HG03521 (cell line): ENCODE measurements around the gene UHRF1.
"Not testable (repeated sequence)": the region's sequence is repeated elsewhere in the genome, so short reads cannot be mapped to it uniquely, and the experiment has no call there.

ENCODE experiments used
- ATAC-seq: cut with Tn5 transposase; IDR thresholded peaks from one replicate; pipeline ENCODE4 v1.9.1; 2021; ENCODE audit warnings: mild to moderate bottlenecking, moderate library complexity; ENCODE audit not compliant: unreplicated experiment

UHRF1 gene

DNA sequence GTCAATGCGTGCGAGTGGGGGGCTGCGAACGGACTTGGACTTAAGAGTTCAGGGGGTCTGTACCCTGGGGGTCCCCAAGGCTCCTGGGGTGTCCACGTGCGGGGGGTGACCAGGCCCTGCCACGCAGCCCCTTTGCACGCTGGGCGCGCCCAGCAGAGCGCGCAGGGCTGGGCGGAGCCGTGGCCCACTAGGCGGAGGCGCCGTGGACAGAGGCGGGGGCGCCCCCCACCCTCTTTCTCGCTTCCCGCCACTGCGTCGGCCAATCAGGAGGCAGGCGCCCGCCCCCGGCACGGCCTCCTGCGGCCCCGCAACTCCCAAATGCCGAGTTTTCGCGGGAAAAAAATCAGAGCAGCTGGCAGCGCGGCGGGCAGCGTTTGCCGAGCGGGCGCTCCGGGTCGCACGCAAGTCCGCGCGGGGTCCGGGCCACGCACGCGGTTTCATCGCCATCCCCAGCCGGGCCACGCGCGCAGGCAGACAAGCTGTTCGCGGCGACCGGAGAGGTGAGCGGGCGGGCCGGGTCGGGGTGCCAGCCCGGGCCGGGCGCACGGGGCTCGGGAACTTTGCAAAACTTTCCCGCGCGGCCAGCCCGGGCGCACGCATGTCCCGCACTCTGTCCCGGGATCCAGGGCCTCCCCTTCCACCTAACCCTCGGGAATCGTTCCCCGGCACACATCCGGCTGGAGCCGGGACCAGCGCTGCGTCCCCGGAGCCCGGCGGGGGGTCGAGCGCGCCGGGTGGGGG lies at the start of gene UHRF1:
Gene UHRF1, plus strand, starts transcription at position 346 of the 741 bp plus-strand sequence. CDS start 1,385 bp downstream, outside the sequence.
- peak; percentile 4 for ATAC-seq

- no peak for ATAC-seq
These were observed 49.6 kb upstream of the UHRF1 start for GRCh38 chr19:4859697-4860096.

- ATAC-seq = no peak
These were observed 48.2 kb upstream of the UHRF1 start for GRCh38 chr19:4861147-4861546.

GRCh38 chr19:4866595-4867424 lies 42.5 kb upstream of the UHRF1 start:
- ATAC-seq = no peak

GRCh38 chr19:4867534-4868285 lies 41.6 kb upstream of the UHRF1 start, which contains the start of gene PLIN3:
PLIN3 (minus strand) TSS chr19:4867667; CDS start chr19:4861394, 6,273 bp downstream.
- ATAC-seq = peak; percentile 88

GRCh38 chr19:4868286-4868834 lies 40.9 kb upstream of the UHRF1 start:
- ATAC-seq = no peak

- no peak for ATAC-seq
These were observed 39.1 kb upstream of the UHRF1 start for GRCh38 chr19:4870025-4870700.

GRCh38 chr19:4871711-4872110 lies 37.6 kb upstream of the UHRF1 start:
- no peak for ATAC-seq

- ATAC-seq = no peak
These were observed 35.4 kb upstream of the UHRF1 start for GRCh38 chr19:4873930-4874329.

GRCh38 chr19:4877753-4878490 lies 31.4 kb upstream of the UHRF1 start:
- no peak for ATAC-seq

DNA sequence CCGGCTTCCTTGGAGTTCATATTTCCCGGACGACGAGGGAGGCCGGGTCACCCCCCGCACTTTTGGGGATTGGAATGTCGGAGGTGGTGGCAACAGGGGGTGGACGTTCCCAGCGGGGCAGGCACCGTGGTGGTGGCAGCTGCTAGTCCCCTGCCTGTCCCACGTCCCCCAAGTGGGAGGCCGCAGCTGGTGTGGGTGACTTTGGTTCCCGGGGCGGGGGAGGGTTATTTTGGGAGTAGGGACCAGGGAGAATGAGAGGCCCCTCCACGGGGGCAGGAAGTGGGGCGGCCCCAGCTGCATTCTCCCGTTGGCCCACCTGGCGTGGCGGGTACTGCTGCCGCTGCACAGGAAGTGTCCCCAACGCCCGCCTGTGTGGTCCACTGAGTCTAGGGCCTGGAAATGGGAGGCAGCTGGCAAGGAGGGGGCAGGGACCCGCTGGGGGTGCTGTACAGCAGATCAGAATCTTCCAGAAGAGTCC lies 30.8 kb upstream of the UHRF1 start:
- no peak for ATAC-seq

GRCh38 chr19:4879041-4879440 lies 30.3 kb upstream of the UHRF1 start:
- no peak for ATAC-seq

GRCh38 chr19:4882874-4883273 lies 26.4 kb upstream of the UHRF1 start:
- ATAC-seq = not testable (repeated sequence)

DNA sequence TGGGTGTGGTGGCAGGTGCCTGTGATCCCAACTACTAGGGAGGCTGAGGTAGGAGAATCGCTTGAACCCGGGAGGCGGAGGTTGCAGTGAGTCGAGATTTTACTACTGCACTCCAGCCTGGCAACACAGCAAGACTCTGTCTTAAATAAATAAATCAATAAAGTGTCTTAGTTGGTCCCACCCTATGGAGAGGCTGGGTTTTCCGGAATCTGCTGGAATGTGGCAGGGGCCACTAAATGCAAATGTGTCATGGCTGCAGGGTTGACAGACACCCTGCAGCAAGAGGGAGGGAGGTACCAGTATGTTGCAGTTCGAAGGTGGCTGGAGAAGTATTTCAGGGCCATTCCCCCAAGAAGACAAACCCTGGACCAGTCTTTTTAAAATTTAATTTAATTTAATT lies 24.3 kb upstream of the UHRF1 start:
- not testable (repeated sequence) for ATAC-seq

DNA sequence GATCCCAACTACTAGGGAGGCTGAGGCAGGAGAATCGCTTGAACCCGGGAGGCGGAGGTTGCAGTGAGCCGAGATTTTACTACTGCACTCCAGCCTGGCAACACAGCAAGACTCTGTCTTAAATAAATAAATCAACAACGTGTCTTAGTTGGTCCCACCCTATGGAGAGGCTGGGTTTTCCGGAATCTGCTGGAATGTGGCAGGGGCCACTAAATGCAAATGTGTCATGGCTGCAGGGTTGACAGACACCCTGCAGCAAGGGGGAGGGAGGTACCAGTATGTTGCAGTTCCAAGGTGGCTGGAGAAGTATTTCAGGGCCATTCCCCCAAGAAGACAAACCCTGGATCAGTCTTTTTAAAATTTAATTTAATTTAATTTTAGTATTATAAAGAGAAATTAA lies 21.5 kb upstream of the UHRF1 start:
- ATAC-seq = not testable (repeated sequence)

DNA sequence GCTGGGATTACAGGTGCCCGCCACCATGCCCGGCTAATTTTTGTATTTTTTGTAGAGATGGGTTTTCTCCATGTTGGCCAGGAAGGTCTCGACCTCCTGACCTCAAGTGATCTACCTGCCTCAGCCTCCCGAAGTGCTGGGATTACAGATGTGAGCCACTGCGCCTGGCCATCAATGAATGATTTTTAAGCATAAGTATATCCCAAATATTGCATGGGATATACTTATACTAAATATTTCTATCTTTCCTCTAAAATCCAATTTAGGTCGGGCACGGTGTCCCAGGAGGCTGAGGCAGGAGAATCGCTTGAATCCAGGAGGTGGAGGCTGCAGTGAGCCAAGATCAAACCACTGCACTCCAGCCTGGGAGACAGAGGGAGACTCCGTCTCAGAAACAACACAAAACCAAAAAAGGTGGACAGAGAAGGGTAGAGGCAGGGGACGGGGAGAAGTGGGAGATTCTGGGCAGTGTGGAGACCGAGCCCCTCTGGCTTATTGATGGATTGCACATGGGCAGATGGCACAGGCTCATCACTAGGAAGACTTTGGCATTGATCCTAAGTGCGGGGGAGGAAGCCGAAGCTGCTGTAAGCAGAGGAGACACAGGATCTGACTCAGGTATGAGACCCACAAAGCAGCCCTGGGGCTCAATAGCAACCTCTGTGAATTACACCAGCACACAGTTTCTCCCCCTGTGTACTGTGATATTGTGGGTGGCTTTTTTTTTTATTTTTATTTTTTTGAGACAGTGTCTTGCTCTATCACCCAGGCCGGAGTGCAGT lies 20.1 kb upstream of the UHRF1 start:
- no peak for ATAC-seq

GRCh38 chr19:4891066-4891465 lies 18.2 kb upstream of the UHRF1 start:
- ATAC-seq = no peak

- ATAC-seq = not testable (repeated sequence)
These were observed 16.3 kb upstream of the UHRF1 start for GRCh38 chr19:4892962-4893361.

DNA sequence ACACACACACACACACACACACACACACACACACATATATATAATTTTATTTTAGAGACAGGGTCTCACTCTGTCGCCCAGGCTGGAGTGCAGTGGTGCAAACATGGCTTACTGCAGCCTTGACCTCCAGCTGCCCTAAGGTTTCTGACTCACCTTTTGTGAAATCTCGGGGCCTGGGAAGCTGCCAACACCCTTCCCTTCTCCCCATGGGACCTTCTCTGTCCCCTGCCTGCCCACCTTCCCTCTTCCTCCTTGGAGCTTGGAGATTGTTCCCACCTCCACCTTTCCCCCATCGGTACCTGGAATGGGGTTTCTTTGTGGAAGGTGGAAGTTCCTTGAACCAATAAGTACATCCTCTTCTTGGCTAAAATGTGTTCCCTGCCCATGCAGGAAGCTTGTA lies 12.9 kb upstream of the UHRF1 start:
- no peak for ATAC-seq
